GM12891 (cell line): ENCODE results near the gene KCP.

Experiments
- PAX5 ChIP-seq: IDR thresholded peaks from 2 replicates; pipeline ENCODE4 v1.6.1; 2011; ENCODE audit warnings: low read length, moderate library complexity, mild to moderate bottlenecking; ENCODE audit not compliant: insufficient read depth, severe bottlenecking
- POLR2A ChIP-seq: IDR thresholded peaks from 2 replicates; pipeline ENCODE4 v1.6.1; 2011; ENCODE audit warnings: low read depth, low read length, control low read depth
- POLR2AphosphoS5 ChIP-seq: IDR thresholded peaks from 2 replicates; pipeline ENCODE4 v1.6.1; 2011; ENCODE audit warnings: low read depth, low read length, control low read depth
- POU2F2 ChIP-seq: IDR thresholded peaks from 2 replicates; pipeline ENCODE4 v1.6.1; 2011; ENCODE audit warnings: low read depth, mild to moderate bottlenecking, control low read depth, low read length, moderate library complexity
- SPI1 ChIP-seq: IDR thresholded peaks from 2 replicates; pipeline ENCODE4 v1.6.1; 2011; ENCODE audit warnings: low read depth, low read length, control low read depth
- TAF1 ChIP-seq: IDR thresholded peaks from 2 replicates; pipeline ENCODE4 v1.6.1; 2011; ENCODE audit warnings: low read depth, low read length, control low read depth

DNA sequence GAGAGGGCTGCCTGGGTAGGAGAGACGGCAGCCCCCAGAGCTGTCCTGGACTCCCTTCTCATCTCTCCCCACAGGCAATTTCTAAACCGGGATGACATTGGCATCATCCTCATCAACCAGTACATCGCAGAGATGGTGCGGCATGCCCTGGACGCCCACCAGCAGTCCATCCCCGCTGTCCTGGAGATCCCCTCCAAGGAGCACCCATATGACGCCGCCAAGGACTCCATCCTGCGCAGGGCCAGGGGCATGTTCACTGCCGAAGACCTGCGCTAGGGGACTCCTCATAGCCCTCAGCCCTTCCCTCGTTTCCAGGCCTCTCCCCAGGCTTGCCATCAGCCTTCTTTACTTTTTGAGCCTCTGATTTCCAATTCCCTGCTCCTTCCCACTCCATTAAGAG is 45.2 kb downstream of the KCP start:
- TF ChIP-seq POLR2A (no peak), POLR2AphosphoS5 (no peak), TAF1 (no peak), SPI1 (no peak), PAX5 (no peak), POU2F2 (no peak)
